CD4-positive, alpha-beta T cell treated with Interleukin-15 for 4 hours (primary cell): Measurements from ENCODE around the gene BRCC3.

ENCODE experiments used
- DNase-seq: peaks from one replicate; pipeline ENCODE4 v3.0.0-alpha.2; 2020; ENCODE audit warnings: low spot score

BRCC3 gene

GRCh38 chrX:155056877-155057792, 14.2 kb upstream of the BRCC3 start:
- DNase-seq, result peak; percentile 43

GRCh38 chrX:155061760-155062159, 9.5 kb upstream of the BRCC3 start:
- no peak for DNase-seq

DNA sequence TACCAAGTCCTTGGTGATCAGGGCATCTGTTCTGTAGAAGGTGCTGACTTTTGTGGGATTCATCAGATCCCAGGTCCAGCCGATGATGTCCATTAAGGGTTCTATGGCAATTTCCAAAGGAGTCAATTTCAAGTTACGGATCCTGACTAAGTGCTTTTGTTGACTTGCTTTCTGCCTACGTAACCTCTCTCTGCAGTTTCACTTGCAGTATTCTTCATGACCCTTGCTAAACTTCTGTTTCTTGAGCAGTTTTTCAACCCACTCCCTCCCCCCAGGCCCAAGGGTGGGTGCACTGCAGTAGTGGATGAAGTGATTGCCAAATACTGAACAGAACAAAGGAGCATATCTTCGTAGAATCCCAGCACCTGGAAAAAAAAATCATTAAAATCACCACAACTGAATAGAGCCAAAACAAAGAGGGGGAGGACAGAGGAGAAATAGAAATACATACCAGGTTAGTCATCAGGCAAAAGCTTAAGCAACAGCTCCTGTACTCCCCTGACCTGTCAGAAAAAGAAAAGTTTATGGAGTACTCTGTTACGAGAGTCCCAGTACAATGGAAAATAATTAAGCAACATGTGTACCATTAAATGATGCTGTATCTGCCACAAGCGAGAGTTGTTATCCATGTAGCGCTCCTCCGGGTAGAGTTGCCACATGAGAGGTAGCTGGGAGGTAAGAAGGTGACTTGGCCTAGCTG, 6.1 kb upstream of the BRCC3 start:
- DNase-seq, result no peak

GRCh38 chrX:155068165-155068564, 3.1 kb upstream of the BRCC3 start:
- no peak for DNase-seq

DNA sequence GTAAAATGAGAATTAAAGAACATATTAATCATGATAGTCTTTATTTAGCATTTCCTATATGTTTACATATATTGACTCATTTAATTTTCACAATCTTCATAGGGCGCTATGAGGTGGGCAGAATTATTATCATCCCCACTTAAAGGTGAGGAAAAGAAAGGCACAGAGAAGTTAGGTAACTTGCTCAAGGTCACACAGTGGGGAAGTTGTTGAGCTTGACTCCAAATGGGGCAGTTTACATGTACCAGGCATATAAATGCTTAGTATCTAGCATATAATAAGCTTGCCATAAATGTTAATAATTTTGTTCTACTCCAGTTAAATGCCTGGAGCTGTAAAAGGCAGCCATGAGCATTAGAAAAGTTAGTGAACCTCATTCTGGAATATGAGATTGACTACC, 1.9 kb upstream of the BRCC3 start:
- no peak for DNase-seq

GRCh38 chrX:155070038-155070437, 1.3 kb upstream of the BRCC3 start:
- DNase-seq, result no peak

DNA sequence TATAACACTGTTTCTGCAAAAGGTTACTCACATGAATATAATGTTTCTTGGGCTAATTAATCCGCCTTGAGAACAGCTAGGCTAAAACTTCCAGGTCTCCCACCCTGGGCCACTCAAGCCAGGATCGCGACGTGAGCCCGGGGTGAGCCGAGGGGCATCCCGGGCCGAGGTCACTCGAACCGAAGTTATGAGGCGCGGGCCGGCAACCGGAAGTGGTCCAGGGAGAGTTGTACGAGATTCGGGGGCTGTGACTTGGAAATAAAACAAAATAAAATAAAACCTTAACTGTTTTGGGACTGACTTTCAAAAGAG, 689 bp upstream of the BRCC3 start:
- DNase-seq, result no peak

GRCh38 chrX:155071694-155072280, 479 bp downstream of the BRCC3 start:
- no peak for DNase-seq

GRCh38 chrX:155086202-155086840, 15.0 kb downstream of the BRCC3 start:
- DNase-seq, result peak; percentile 40

DNA sequence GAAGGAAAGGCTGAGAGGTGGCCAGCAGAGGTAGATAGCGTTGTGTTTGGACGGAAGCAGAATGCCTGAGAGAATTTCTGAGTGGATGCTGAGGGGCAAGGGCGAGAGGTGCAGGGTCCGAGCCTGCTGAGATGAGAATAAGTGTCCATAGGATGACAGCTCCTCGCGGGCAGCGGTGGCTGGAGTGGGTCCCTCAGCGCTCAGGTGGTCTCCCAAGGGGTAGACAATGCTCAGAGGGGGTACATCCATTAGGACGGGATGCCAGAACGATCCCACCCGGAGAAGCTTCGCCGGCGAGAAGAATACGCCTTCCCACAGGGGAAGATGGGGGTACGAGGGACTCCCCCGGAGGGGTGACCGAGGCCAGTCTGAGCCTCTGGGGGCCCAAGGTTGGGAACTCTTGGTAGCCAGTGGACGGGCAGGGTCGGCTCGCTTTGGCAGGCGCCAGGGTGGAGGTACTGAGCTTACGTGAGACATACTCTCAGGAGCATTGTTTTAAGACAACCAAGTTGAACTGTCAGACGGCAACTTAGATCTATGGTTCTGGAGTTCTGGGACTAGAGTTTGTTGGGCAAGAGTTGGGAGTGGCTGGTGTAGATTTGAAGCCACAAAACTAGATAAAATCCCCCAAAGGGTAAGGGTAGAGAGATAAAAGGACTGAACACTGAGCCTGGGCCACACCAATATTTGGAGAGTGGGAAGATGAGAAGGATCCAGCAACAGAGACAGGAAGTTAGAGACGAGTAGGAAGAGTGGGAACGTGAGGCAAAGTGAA, 15.8 kb downstream of the BRCC3 start:
- no peak for DNase-seq

GRCh38 chrX:155094468-155095061, 23.3 kb downstream of the BRCC3 start:
- peak; percentile 38 for DNase-seq

GRCh38 chrX:155105919-155106318, 34.6 kb downstream of the BRCC3 start:
- DNase-seq, result no peak

DNA sequence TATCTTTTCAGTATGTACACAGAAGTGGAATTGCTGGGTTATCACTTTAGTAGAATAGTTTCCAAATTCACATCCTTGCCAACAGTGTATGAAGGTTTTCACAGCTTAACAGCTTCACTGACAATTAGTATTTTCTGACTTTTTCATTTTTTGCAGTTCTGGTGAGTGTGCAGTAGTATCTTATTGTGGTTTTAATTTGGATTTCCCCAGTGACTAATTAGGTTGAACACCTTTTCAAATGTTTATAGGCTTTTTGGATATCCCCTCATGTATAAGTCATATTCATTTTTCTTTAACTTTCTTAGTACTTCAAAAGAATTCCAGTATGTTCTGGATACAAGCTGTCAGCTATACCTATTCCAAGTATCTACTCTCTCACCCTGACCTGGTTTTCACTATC, 37.1 kb downstream of the BRCC3 start:
- DNase-seq, result no peak

DNA sequence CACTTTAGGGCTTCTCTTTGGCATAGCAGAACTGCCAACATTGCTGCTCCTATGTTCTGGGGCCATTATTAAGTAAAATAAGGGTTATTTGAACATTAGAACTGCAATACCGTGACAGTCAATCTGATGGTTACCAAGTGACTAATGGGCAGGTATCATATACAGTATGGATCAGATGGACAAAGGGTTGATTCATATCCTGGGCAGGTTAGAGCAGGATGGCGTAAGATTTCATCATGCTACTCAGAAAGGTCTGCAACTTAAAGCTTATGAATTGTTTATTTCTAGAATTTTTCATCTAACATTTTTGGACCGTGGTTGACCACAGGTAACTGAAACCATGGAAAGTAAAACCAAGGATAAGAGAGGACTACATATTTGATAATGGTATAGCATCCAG, 40.9 kb downstream of the BRCC3 start:
- no peak for DNase-seq

DNA sequence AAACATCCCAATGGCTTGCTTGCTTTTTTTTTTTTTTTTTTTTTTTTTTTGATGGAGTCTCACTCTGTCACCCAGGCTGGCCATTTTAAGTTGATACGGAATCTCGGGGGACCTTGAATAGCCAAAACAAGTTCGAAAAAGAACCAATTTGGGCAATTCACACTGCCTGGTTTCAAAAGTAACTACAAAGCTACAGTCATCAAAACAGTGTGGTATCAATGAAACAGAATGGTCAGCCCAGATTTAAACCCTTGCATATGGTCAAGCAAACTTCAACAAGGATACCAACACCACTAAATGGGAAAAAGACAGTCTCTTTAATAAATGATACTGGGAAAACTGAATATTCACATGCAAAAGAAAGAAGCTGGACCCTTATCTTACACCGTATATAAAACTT, 41.8 kb downstream of the BRCC3 start:
- no peak for DNase-seq

DNA sequence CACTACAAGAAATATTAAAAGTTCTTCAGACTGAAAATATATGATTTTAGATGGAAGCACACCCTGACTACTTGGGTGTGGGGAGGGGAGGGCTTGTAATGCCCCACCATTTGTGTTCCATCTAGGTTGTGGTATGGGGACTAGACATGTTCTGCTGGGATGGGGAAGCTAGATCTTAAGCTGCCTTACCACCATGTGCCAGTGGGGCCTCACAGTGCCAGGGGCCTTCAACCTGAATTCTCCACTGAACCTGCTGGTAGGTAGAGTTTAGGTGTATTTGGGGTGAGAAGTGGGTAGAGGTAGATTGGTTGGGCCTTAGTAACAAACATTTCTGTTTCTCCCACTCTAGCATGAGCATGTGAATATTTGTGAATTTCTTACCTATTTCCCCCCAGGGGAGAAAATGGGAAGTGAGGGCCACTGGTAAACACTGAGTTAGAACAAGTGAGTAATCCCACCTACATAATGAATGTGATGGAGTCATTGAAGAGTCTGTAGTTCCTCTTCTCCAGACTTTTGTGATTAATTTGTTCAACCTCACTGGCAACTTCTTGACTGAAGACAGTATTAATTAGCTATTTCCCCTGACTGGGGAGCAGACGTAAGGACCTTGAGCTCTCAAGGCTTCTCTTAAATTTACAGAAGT, 44.0 kb downstream of the BRCC3 start:
- DNase-seq, result no peak

- no peak for DNase-seq
Observed at GRCh38 chrX:155127465-155127864, 56.2 kb downstream of the BRCC3 start.

- DNase-seq, result no peak
Observed at GRCh38 chrX:155127940-155128339, 56.6 kb downstream of the BRCC3 start.

GRCh38 chrX:155132110-155132509, 60.8 kb downstream of the BRCC3 start:
- no peak for DNase-seq

- no peak for DNase-seq
Observed at GRCh38 chrX:155134255-155134654, 62.9 kb downstream of the BRCC3 start.

GRCh38 chrX:155143959-155144548, 72.7 kb downstream of the BRCC3 start:
- DNase-seq, result no peak
